SU-DHL-6 (cell line): ENCODE measurements around the gene PPM1H.

Source experiments
- H2AFZ ChIP-seq: fragments of 200-600 bp; sonication (generic); 2 replicates; pipeline ENCODE4 v1.6.1; 2014; ENCODE audit warnings: low read depth, mild to moderate bottlenecking, moderate library complexity, mixed read lengths, antibody characterized with exemption, low read length; ENCODE audit not compliant: severe bottlenecking
- H3F3A ChIP-seq: fragments of 200-600 bp; shearing (Covaris generic); 2 replicates; pipeline ENCODE4 v1.6.0; 2016; ENCODE audit warnings: antibody characterized with exemption, mild to moderate bottlenecking; ENCODE audit not compliant: insufficient read depth
- H3K27ac ChIP-seq: fragments of 200-600 bp; sonication (generic); 2 replicates; pipeline ENCODE4 v1.5.1; 2016; ENCODE audit warnings: low read depth, mild to moderate bottlenecking, low read length, moderate library complexity, mixed read lengths
- H3K27me3 ChIP-seq: fragments of 200-600 bp; sonication (generic), shearing (Covaris generic); 2 replicates; pipeline ENCODE4 v1.6.0; 2014; ENCODE audit warnings: mild to moderate bottlenecking, low read length
- H3K36me3 ChIP-seq: fragments of 200-600 bp; sonication (generic); 2 replicates; pipeline ENCODE4 v1.6.1; 2014; ENCODE audit warnings: mild to moderate bottlenecking, low read length, mixed read lengths
- H3K4me2 ChIP-seq: fragments of 300-600, 200-600 bp; shearing (Covaris generic), sonication (generic); 2 replicates; pipeline ENCODE4 v1.6.0; 2014; ENCODE audit warnings: low read length, low read depth, mild to moderate bottlenecking; ENCODE audit not compliant: poor library complexity, severe bottlenecking
- H3K4me3 ChIP-seq: fragments of 200-600 bp; sonication (generic); 2 replicates; pipeline ENCODE4 v1.5.1; 2014; ENCODE audit warnings: antibody characterized with exemption, low read length, mild to moderate bottlenecking, mixed read lengths; ENCODE audit not compliant: insufficient read depth, poor library complexity, severe bottlenecking
- H3K79me2 ChIP-seq: fragments of 200-600 bp; sonication (generic); 2 replicates; pipeline ENCODE4 v1.6.1; 2014; ENCODE audit warnings: mild to moderate bottlenecking, low read length, moderate library complexity; ENCODE audit not compliant: insufficient read depth
- H3K9ac ChIP-seq: fragments of 200-600 bp; sonication (generic); 2 replicates; pipeline ENCODE4 v1.7.0; 2014; ENCODE audit warnings: mild to moderate bottlenecking, low read length
- H3K9me2 ChIP-seq: fragments of 200-600 bp; sonication (generic); replicated peaks from 2 replicates; pipeline ENCODE4 v1.6.1; 2014; ENCODE audit warnings: low read length; ENCODE audit not compliant: insufficient read depth
- H3K9me3 ChIP-seq: fragments of 200-600 bp; sonication (generic); 2 replicates; pipeline ENCODE4 v1.6.1; 2014; ENCODE audit warnings: low read length, mixed read lengths; ENCODE audit not compliant: insufficient read depth
- H4K20me1 ChIP-seq: fragments of 200-600 bp; sonication (generic); 2 replicates; pipeline ENCODE4 v1.6.1; 2014; ENCODE audit warnings: low read depth, mild to moderate bottlenecking, antibody characterized with exemption, low read length, moderate library complexity, mixed read lengths
- EZH2phosphoT487 ChIP-seq: fragments of 200-600 bp; sonication (generic), shearing (Covaris generic); conservative IDR thresholded peaks from 2 replicates; pipeline ENCODE4 v1.6.1; 2018; ENCODE audit warnings: mild to moderate bottlenecking, antibody characterized with exemption, low read length, moderate library complexity, mixed read lengths
- TF ChIP-seq, protein P1 (sequence below): fragments of 200-600 bp; sonication (generic); IDR thresholded peaks from one replicate; pipeline ENCODE4 v1.5.1; 2017; ENCODE audit warnings: antibody characterized with exemption, mild to moderate bottlenecking, low read length, moderate library complexity; ENCODE audit not compliant: insufficient read depth, poor library complexity, severe bottlenecking

The PPM1H gene, protein sequence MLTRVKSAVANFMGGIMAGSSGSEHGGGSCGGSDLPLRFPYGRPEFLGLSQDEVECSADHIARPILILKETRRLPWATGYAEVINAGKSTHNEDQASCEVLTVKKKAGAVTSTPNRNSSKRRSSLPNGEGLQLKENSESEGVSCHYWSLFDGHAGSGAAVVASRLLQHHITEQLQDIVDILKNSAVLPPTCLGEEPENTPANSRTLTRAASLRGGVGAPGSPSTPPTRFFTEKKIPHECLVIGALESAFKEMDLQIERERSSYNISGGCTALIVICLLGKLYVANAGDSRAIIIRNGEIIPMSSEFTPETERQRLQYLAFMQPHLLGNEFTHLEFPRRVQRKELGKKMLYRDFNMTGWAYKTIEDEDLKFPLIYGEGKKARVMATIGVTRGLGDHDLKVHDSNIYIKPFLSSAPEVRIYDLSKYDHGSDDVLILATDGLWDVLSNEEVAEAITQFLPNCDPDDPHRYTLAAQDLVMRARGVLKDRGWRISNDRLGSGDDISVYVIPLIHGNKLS

DNA sequence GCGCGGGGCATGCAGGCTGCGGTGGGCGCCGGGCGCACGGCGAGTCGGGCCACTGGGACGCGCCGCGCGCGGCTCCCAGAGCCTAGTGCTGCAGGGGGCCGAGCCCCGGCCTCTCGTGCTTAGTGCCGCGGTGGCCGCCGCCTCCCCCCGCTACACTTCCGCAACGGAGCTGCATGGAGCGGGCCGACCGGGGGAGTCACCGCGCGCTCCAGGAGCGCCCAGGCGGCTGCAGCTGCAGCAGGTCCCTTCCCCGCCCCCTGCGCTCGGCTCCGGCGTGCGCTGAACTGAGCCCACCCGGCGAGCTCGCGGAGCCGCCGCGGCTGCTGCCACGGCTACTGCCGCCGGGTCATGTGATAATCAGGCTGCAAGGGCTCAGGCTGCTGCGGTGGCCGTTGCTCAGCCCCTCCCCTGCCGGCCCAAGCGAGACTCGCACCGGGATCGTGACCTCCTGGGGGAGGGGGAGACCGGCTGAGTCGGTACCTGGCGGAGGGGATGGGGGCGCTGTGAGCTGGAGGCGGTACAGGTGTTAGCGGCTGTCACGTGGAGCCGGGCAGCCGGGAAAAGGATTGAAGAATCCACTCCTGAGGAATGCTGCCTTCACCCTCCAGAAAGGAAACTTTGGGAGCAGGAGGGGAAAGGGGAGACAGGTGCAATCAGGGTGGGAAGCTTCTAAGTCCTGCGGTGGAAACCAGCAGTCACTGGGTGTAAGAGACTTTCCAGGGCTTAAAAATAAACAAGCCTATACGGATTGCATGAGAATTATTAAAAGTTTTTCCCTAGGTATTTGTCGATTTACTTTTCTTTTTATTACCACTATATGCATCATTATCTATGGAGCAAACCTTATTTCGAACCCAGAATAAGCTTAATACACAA lies at the start of gene PPM1H:
Gene PPM1H (minus strand): TSS at position 352 of the 876 bp plus-strand sequence. CDS start 414 bp downstream, outside the sequence.
- Histone ChIP-seq H3K4me2 (peak within 1 kb of the TSS; percentile 73), H3K27me3 (no peaks in the 10 kb centered on the region), H3K9me3 (no peaks in the 10 kb centered on the region), H3K9ac (peak within 1 kb of the TSS; percentile 49), H3K36me3 (no peaks in the 10 kb centered on the region), H3F3A (peaks cover 12% of the 10 kb centered on the region), H2AFZ (peak within 1 kb of the TSS; percentile 77), H3K4me3 (peak within 1 kb of the TSS; percentile 56), H4K20me1 (no peaks in the 10 kb centered on the region), H3K9me2 (no peaks in the 10 kb centered on the region), H3K27ac (no peak within 1 kb of the TSS), H3K79me2 (no peaks in the 10 kb centered on the region)
- TF ChIP-seq, protein P1, sequence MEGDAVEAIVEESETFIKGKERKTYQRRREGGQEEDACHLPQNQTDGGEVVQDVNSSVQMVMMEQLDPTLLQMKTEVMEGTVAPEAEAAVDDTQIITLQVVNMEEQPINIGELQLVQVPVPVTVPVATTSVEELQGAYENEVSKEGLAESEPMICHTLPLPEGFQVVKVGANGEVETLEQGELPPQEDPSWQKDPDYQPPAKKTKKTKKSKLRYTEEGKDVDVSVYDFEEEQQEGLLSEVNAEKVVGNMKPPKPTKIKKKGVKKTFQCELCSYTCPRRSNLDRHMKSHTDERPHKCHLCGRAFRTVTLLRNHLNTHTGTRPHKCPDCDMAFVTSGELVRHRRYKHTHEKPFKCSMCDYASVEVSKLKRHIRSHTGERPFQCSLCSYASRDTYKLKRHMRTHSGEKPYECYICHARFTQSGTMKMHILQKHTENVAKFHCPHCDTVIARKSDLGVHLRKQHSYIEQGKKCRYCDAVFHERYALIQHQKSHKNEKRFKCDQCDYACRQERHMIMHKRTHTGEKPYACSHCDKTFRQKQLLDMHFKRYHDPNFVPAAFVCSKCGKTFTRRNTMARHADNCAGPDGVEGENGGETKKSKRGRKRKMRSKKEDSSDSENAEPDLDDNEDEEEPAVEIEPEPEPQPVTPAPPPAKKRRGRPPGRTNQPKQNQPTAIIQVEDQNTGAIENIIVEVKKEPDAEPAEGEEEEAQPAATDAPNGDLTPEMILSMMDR, result peak; percentile 44
- TF ChIP-seq EZH2phosphoT487, result no peak

DNA sequence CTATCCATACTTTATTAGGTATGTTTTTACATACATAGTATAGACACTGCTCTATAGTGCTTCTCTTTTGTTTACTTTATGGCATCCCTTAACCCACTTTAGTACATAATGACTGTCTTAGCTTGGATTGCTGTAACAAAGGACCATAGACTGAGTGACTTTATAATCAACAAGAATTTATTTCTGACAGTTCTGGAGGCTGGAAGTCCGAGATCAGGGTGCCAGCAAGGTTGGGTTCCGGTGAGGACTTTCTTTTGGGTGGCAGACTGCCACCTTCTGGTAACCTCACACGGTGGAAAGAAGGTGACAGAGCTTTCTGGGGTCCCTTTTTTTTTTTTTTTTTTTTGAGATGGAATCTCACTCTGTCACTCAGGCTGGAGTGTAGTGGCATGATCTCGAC lies 48.6 kb upstream of the PPM1H start:
- H3K9ac ChIP-seq, result no peak overlapping the region
- TF ChIP-seq, protein P1, result no peak
- TF ChIP-seq EZH2phosphoT487, result no peak
- H3K9me3 ChIP-seq, result no peaks in the 10 kb centered on the region
- H3K27ac ChIP-seq, result no peak overlapping the region
- H3F3A ChIP-seq, result no peaks in the 10 kb centered on the region
- no peaks in the 10 kb centered on the region for H3K27me3 ChIP-seq
- no peaks in the 10 kb centered on the region for H3K9me2 ChIP-seq
- no peak overlapping the region for H2AFZ ChIP-seq
- H3K36me3 ChIP-seq, result no peaks in the 10 kb centered on the region
- H3K79me2 ChIP-seq, result no peaks in the 10 kb centered on the region
- no peaks in the 10 kb centered on the region for H4K20me1 ChIP-seq
- no peak overlapping the region for H3K4me3 ChIP-seq
- no peak overlapping the region for H3K4me2 ChIP-seq

DNA sequence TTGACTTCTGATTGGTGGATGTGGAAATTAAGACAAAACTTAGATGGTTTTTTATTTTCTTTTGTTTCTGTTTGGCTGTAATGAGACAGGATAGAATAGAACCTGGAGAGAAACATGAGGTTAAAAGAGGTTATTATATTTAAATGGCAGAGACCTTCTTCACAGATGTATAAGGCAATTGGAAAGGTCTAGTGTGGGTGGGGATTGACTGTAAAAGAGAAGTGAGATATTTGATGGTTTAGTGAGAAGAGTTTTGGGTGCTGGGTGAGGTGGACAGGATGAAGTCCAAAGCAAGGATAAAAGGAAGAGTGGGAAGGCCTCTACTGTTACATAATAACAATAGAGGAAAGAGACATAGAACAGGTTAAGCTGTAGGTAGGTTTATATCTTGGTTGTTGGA lies 43.8 kb upstream of the PPM1H start:
- TF ChIP-seq EZH2phosphoT487, result no peak
- TF ChIP-seq, protein P1, result no peak
- Histone ChIP-seq H3K9ac (no peak overlapping the region), H3K27ac (no peak overlapping the region), H2AFZ (no peak overlapping the region), H3K4me2 (no peak overlapping the region), H3K36me3 (no peaks in the 10 kb centered on the region), H3K9me2 (no peaks in the 10 kb centered on the region), H3K79me2 (no peaks in the 10 kb centered on the region), H4K20me1 (no peaks in the 10 kb centered on the region), H3K4me3 (no peak overlapping the region), H3F3A (no peaks in the 10 kb centered on the region), H3K9me3 (no peaks in the 10 kb centered on the region), H3K27me3 (no peaks in the 10 kb centered on the region)
